ENCODE data around the gene STRBP.

STRBP gene

DNA sequence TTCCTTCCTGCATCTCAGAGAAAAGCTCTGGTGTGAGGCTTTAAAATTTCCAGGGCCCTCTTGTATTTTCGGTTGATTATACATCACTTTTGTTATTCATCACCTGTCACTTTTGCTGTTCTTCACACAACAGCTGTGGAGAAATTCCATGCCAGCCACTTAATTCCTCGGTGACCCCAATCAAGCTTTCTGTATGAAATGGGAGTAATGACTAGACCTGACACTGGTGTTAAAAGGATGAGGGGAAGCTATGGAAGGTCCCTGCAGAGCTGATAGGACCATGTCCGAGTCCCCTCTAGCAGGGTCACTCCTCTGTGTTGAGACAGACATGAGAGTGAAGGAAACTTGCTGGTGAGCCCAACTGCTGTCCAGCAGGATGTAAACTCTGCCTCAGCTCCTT is 175.2 kb downstream of the STRBP start:
- no peak for DNase-seq (ENCODE audit: low read depth)
- TF ChIP-seq, protein P1, sequence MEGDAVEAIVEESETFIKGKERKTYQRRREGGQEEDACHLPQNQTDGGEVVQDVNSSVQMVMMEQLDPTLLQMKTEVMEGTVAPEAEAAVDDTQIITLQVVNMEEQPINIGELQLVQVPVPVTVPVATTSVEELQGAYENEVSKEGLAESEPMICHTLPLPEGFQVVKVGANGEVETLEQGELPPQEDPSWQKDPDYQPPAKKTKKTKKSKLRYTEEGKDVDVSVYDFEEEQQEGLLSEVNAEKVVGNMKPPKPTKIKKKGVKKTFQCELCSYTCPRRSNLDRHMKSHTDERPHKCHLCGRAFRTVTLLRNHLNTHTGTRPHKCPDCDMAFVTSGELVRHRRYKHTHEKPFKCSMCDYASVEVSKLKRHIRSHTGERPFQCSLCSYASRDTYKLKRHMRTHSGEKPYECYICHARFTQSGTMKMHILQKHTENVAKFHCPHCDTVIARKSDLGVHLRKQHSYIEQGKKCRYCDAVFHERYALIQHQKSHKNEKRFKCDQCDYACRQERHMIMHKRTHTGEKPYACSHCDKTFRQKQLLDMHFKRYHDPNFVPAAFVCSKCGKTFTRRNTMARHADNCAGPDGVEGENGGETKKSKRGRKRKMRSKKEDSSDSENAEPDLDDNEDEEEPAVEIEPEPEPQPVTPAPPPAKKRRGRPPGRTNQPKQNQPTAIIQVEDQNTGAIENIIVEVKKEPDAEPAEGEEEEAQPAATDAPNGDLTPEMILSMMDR (conservative IDR thresholded peaks at IDR 0.05; ENCODE audit: low read depth, low read length) = no peak
- no peak overlapping the region for H3K4me3 ChIP-seq (ENCODE audit: low read length)

GRCh38 chr9:123091459-123091858 is 176.9 kb downstream of the STRBP start:
- TF ChIP-seq, protein P1 (conservative IDR thresholded peaks at IDR 0.05; ENCODE audit: low read depth, low read length) = peak; percentile 36
- DNase-seq (ENCODE audit: low read depth) = no peak
- H3K4me3 ChIP-seq (ENCODE audit: low read length) = no peak overlapping the region

GRCh38 chr9:123090956-123091355 is 177.4 kb downstream of the STRBP start:
- no peak overlapping the region for H3K4me3 ChIP-seq (ENCODE audit: low read length)
- TF ChIP-seq, protein P1 (conservative IDR thresholded peaks at IDR 0.05; ENCODE audit: low read depth, low read length) = no peak
- DNase-seq (ENCODE audit: low read depth) = no peak

- no peak for DNase-seq (ENCODE audit: low read depth)
- TF ChIP-seq, protein P1 (conservative IDR thresholded peaks at IDR 0.05; ENCODE audit: low read depth, low read length) = no peak
Measured at GRCh38 chr9:123090198-123090896, 178.0 kb downstream of the STRBP start.

GRCh38 chr9:123089790-123090189 is 178.6 kb downstream of the STRBP start:
- TF ChIP-seq, protein P1 (conservative IDR thresholded peaks at IDR 0.05; ENCODE audit: low read depth, low read length) = no peak
- no peak for DNase-seq (ENCODE audit: low read depth)
- H3K4me3 ChIP-seq (ENCODE audit: low read length) = no peak overlapping the region

More at GRCh38 chr9:123090198-123090896, 178.0 kb downstream of the STRBP start:
- no peak overlapping the region for H3K4me3 ChIP-seq (ENCODE audit: low read length)

GRCh38 chr9:123089040-123089439 is 179.3 kb downstream of the STRBP start:
- DNase-seq (ENCODE audit: low read depth) = no peak
- H3K4me3 ChIP-seq (ENCODE audit: low read length) = no peak overlapping the region
- TF ChIP-seq, protein P1 (conservative IDR thresholded peaks at IDR 0.05; ENCODE audit: low read depth, low read length) = no peak

GRCh38 chr9:123087359-123087888 is 181.0 kb downstream of the STRBP start:
- H3K4me3 ChIP-seq (ENCODE audit: low read length) = no peak overlapping the region
- TF ChIP-seq, protein P1 (conservative IDR thresholded peaks at IDR 0.05; ENCODE audit: low read depth, low read length) = no peak
- DNase-seq (ENCODE audit: low read depth) = no peak

Measured in retinal pigment epithelial cell (primary cell).